Activated CD4-positive, alpha-beta T cell treated with anti-CD3 and anti-CD28 coated beads, Interleukin-2, amount 10 ng/mL, durations not matched to agents 24 days and 14 days (primary cell): ENCODE measurements around the gene LIMS2. TPM values are rescaled to one million over a fixed set of nuclear protein-coding genes. Genes with fewer than 3 reads are reported as not detected.

ENCODE experiments used
- DNase-seq: peaks from one replicate; pipeline ENCODE4 v3.0.0; 2022
- H3K27ac Mint-ChIP-seq: one replicate; pipeline ENCODE4 v1.8.0; 2022; ENCODE audit warnings: mild to moderate bottlenecking, mixed read lengths
- H3K27me3 Mint-ChIP-seq: one replicate; pipeline ENCODE4 v1.8.0; 2022; ENCODE audit warnings: mixed read lengths
- H3K36me3 Mint-ChIP-seq: one replicate; pipeline ENCODE4 v1.8.0; 2022; ENCODE audit warnings: low read depth, mild to moderate bottlenecking, mixed read lengths
- H3K4me1 Mint-ChIP-seq: one replicate; pipeline ENCODE4 v1.8.0; 2021; ENCODE audit warnings: mixed read lengths
- H3K4me3 Mint-ChIP-seq: one replicate; pipeline ENCODE4 v1.8.0; 2022; ENCODE audit warnings: mild to moderate bottlenecking, moderate library complexity, mixed read lengths
- H3K9me3 Mint-ChIP-seq: one replicate; pipeline ENCODE4 v1.8.0; 2021; ENCODE audit warnings: mixed read lengths
- intact Hi-C: fragments of 100-400 bp; cut with micrococcal nuclease; formaldehyde crosslinking; loops from one replicate; pipeline ENCODE4 v1.15.1; 2023
- total RNA-seq: library from RNA; stranded (reverse); gene quantifications from 2 replicates; pipeline ENCODE4 v1.2.3, GENCODE V29; 2022

LIMS2 gene
- total RNA-seq, 1 donor from 2014 or later = 8.4 TPM

- Mint-ChIP-seq H3K27ac (no peak overlapping the region), H3K4me1 (peaks cover 4% of the 10 kb centered on the region), H3K27me3 (no peaks in the 10 kb centered on the region), H3K9me3 (peaks cover 8% of the 10 kb centered on the region), H3K36me3 (no peaks in the 10 kb centered on the region), H3K4me3 (no peak overlapping the region)
- no peak for DNase-seq
- intact Hi-C loops = no loop called here
Measured at GRCh38 chr2:127607399-127607908, 67.9 kb downstream of the LIMS2 start.

DNA sequence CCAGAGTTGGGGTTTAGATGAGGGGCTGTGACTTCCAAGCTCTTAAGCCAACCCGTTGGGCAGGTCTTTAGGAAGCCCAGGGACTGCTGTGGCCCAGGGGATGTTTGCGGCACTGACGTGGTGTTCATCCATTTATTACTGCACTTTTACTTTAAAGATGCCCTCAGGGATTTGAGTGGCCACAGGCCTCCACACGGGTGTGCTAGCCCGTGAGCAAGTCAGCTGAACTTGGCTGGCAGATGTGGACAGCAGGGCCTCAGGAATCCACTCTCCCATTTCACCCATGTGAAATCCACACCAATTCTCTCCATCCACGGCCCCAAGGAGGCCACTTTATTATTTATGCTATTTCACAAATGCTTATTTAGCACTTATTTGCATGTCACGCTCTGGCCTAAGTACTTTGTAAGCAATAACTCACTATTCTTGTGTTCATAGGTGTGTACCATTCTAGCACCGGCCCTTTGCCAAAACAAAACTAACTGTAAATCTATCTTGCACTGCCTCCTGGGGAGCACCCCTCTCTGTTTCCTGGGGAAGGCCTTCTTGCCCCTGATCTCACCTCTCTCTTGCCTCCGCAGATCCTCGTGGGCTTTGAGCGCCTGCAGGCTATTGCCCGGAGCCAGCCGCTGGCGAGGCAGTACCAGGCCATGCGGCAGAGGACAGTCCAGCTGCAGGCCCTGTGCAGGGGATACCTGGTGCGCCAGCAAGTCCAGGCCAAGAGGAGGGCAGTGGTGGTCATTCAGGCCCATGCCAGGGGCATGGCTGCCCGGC, 68.5 kb downstream of the LIMS2 start:
- H3K27me3 Mint-ChIP-seq = no peaks in the 10 kb centered on the region
- DNase-seq = no peak
- no peaks in the 10 kb centered on the region for H3K36me3 Mint-ChIP-seq
- H3K4me1 Mint-ChIP-seq = peaks cover 4% of the 10 kb centered on the region
- H3K27ac Mint-ChIP-seq = no peak overlapping the region
- H3K9me3 Mint-ChIP-seq = peaks cover 8% of the 10 kb centered on the region
- no peak overlapping the region for H3K4me3 Mint-ChIP-seq
- intact Hi-C loops = no loop called here

DNA sequence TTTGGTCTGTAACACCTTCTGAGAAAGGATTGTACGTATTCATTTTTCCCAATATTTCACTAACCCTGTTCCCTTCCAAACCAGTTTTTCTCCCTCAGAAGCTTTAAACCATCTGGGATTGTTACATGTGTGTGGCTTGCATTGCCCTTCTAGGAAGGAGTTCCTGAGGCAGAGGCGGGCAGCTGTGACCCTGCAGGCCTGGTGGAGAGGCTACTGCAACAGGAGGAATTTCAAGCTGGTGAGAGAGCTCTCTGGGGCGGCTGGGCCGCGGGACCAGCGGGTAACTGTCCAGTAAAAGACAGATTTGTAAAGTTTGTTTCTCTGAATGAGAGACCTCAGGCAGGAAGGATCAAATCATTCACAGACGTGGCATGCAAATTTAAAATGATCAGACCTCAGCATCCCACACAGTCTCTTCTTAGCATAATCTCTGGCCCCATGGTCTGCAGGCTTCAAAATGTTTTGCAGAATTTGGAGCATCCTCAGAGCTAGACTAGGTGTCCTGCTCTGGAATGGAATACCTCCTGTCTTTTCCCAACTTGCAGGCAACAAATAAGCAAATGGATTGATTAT, 69.6 kb downstream of the LIMS2 start:
- intact Hi-C loops = no loop called here
- H3K36me3 Mint-ChIP-seq = no peaks in the 10 kb centered on the region
- H3K9me3 Mint-ChIP-seq = peaks cover 5% of the 10 kb centered on the region
- H3K4me3 Mint-ChIP-seq = no peak overlapping the region
- no peak overlapping the region for H3K27ac Mint-ChIP-seq
- no peaks in the 10 kb centered on the region for H3K27me3 Mint-ChIP-seq
- no peak for DNase-seq
- H3K4me1 Mint-ChIP-seq = peaks cover 4% of the 10 kb centered on the region

DNA sequence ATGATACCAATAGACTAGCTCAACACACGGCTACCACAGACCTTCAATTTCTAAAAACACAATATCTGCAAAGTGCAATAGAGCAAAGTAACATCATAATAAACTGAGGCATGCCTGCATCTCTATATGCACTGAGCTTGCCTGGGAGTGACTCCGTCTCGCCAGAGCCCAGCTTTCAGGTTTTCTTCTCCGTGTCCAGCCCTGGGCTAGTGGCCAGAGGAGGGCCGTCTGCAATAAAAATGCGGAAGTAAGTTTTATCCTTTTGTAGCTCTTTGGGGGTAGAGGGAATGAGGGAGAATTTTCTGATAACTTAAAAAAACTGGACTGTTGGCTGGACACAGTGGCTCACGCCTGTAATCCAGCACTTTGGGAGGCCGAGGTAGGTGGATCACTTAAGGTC, 70.3 kb downstream of the LIMS2 start:
- intact Hi-C loops = no loop called here
- Mint-ChIP-seq H3K9me3 (peaks cover 5% of the 10 kb centered on the region), H3K27me3 (no peaks in the 10 kb centered on the region), H3K27ac (no peak overlapping the region), H3K36me3 (no peaks in the 10 kb centered on the region), H3K4me1 (peaks cover 4% of the 10 kb centered on the region), H3K4me3 (no peak overlapping the region)
- no peak for DNase-seq

DNA sequence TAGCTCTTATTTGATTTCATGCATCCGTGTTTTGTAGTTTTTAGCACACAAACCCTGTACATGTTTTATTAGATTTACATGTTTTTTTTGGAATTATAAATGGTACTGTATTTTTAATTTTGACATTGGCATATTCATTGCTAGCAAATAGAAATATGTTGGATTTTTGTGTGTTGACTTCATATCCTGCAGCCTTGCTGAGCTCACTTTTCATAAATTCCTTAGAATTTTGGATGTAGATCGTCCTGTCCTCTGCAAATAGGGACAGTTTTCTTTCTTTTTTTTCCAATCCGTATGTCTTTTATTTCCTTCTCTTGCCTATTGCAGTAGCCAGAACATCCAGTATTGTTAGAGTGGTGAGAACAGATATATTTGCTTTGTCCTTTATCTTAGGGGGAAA, 76.1 kb downstream of the LIMS2 start:
- Mint-ChIP-seq H3K4me1 (peaks cover 3% of the 10 kb centered on the region), H3K9me3 (peaks cover 12% of the 10 kb centered on the region), H3K36me3 (no peaks in the 10 kb centered on the region), H3K27ac (no peak overlapping the region), H3K4me3 (no peak overlapping the region), H3K27me3 (no peaks in the 10 kb centered on the region)
- intact Hi-C loops = no loop called here
- no peak for DNase-seq

DNA sequence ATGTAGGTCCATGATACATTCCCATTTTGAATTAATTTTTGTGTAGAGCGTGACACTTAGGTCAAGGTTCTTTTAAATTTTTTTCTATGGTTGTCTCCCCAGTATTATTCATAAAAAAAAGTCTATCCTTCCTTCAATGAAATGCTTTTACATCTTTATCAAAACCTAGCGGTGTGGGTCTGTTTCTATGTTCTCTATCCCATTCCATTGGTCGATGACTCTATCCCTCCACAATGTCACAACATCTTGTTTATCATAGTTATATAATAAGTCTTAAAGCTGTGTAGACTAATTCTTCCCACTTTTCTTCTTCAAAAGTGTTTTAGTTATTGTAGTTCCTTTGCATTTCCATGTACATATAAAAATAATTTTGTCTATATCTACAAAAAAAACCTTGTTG, 76.6 kb downstream of the LIMS2 start:
- intact Hi-C loops = no loop called here
- H3K36me3 Mint-ChIP-seq = no peaks in the 10 kb centered on the region
- H3K4me3 Mint-ChIP-seq = no peak overlapping the region
- H3K4me1 Mint-ChIP-seq = peaks cover 3% of the 10 kb centered on the region
- no peak overlapping the region for H3K27ac Mint-ChIP-seq
- DNase-seq = no peak
- peaks cover 12% of the 10 kb centered on the region for H3K9me3 Mint-ChIP-seq
- no peaks in the 10 kb centered on the region for H3K27me3 Mint-ChIP-seq

DNA sequence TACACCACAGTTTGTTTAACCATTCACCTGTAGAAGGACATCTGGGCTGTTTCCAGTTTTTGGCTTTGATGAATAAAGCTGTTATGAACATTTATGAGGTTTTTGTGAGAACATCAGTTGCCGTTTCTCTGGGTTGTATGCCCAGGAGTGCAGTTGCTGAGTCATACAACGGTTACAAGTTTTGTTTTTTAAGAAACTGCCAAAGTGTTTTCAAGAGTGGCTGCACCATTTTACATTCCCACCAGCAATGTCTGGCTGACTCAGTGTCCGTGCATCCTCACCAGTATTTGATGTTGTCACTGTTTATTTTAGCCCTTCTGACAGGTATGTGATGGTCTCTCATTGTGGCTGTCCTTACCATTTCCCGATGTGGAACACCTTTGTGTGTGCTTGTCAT, 77.3 kb downstream of the LIMS2 start:
- intact Hi-C loops = no loop called here
- peaks cover 3% of the 10 kb centered on the region for H3K4me1 Mint-ChIP-seq
- H3K27ac Mint-ChIP-seq = no peak overlapping the region
- H3K9me3 Mint-ChIP-seq = peaks cover 9% of the 10 kb centered on the region
- DNase-seq = no peak
- no peak overlapping the region for H3K4me3 Mint-ChIP-seq
- no peaks in the 10 kb centered on the region for H3K27me3 Mint-ChIP-seq
- no peaks in the 10 kb centered on the region for H3K36me3 Mint-ChIP-seq

DNA sequence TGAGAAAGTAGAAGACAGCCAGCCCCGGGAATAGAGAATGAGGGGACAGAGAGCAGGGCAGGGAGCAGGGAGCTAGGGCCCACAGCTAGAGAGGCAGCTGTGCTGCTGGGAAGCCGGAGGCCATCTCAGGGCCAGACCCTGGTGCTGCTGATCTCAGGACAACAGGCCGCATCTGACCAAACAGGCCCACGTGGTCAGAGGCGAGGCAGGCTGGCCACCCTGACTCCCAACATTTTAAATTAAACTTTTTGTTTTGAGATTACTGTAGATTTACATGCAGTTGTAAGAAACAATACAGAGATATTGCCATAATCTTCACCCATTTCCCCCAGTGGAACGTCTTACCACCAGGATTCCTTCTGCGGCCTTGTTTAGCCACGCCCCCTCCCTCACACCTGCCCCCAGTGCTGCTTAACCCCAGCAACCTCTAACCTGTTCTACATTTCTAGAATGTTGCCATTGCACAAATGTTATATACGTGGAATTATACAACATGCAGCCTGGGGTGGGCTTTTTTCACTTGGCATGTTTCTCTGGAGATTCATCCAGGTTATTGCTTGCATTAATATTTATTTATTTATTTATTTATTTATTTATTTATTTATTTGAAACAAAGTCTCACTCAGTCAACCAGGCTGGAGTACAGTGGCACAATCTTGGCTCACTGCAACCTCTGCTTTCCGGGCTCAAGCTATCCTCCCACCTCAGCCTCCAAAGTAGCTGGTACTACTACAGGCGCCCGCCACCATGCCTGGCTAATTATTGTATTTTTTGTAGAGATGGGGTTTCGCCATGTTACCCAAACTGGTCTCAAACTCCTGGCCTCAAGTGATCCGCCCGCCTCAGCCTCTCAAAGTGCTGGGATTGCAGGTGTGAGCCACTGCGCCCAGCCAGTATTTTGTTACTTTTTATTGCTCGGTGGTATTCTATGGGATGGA, 78.0 kb downstream of the LIMS2 start:
- Mint-ChIP-seq H3K4me3 (no peak overlapping the region), H3K27ac (no peak overlapping the region), H3K27me3 (no peaks in the 10 kb centered on the region), H3K9me3 (peaks cover 7% of the 10 kb centered on the region), H3K4me1 (peaks cover 3% of the 10 kb centered on the region), H3K36me3 (no peaks in the 10 kb centered on the region)
- DNase-seq = no peak
- intact Hi-C loops = no loop called here

GRCh38 chr2:127596311-127597045, 78.9 kb downstream of the LIMS2 start:
- Mint-ChIP-seq H3K27me3 (no peaks in the 10 kb centered on the region), H3K27ac (no peak overlapping the region), H3K9me3 (peaks cover 7% of the 10 kb centered on the region), H3K36me3 (no peaks in the 10 kb centered on the region), H3K4me3 (no peak overlapping the region), H3K4me1 (peaks cover 3% of the 10 kb centered on the region)
- intact Hi-C loops = no loop called here
- DNase-seq = no peak

GRCh38 chr2:127594116-127594591, 81.2 kb downstream of the LIMS2 start:
- H3K9me3 Mint-ChIP-seq = peaks cover 7% of the 10 kb centered on the region
- DNase-seq = no peak
- H3K27ac Mint-ChIP-seq = no peak overlapping the region
- no peak overlapping the region for H3K4me3 Mint-ChIP-seq
- intact Hi-C loops = no loop called here
- no peaks in the 10 kb centered on the region for H3K27me3 Mint-ChIP-seq
- H3K36me3 Mint-ChIP-seq = no peaks in the 10 kb centered on the region
- peaks cover 3% of the 10 kb centered on the region for H3K4me1 Mint-ChIP-seq

- Mint-ChIP-seq H3K4me3 (no peak overlapping the region), H3K27ac (no peak overlapping the region), H3K27me3 (no peaks in the 10 kb centered on the region), H3K9me3 (peaks cover 3% of the 10 kb centered on the region), H3K4me1 (peaks cover 3% of the 10 kb centered on the region), H3K36me3 (no peaks in the 10 kb centered on the region)
- DNase-seq = no peak
- intact Hi-C loops = no loop called here
Measured at GRCh38 chr2:127593228-127594115, 81.9 kb downstream of the LIMS2 start.

DNA sequence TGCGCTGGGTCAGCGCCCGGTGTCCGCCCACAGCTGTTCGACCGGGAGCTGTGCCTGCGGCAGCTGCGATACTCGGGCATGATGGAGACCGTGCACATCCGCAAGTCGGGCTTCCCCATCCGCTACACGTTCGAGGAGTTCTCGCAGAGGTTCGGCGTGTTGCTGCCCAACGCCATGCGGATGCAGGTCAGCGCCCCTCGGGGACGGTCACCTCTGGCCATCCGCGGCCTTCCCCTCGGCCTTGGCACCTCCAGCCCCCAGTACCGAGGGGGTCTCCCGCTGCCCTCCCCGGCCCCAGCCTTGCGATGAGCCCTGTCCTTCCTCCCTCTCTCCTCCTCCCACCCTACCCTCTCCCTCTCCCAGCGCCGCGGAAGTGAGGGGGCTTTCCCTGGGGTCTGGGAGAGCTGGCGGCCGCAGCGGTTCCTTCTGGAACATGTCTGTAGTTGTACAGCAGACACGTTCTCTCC, 82.5 kb downstream of the LIMS2 start:
- Mint-ChIP-seq H3K9me3 (peaks cover 3% of the 10 kb centered on the region), H3K27me3 (no peaks in the 10 kb centered on the region), H3K27ac (no peak overlapping the region), H3K36me3 (no peaks in the 10 kb centered on the region), H3K4me1 (no peaks in the 10 kb centered on the region), H3K4me3 (no peak overlapping the region)
- DNase-seq = no peak
- intact Hi-C loops = no loop called here
